PC-3 (cell line): ENCODE measurements around the gene ADM5. TPM values are rescaled to one million over a fixed set of nuclear protein-coding genes. Genes with fewer than 3 reads are reported as not detected.

ENCODE experiments used
- ATAC-seq: fragments of 200-7000 bp; cut with Tn5 transposase; 2 replicates; pipeline ENCODE4 v1.9.1; 2020; ENCODE audit warnings: mild to moderate bottlenecking, moderate library complexity
- BruUV-seq: library from RNA; stranded (reverse); fragments of 400-500 nt; replicated peaks from 2 replicates; lab custom pipeline; 2021; lab: Mats Ljungman, UMichigan
- CTCF ChIA-PET: fragments of 300-600 bp; sonication (Branson Sonifier 250); formaldehyde crosslinking; loops from one replicate; lab custom pipeline; 2022; ENCODE audit warnings: antibody characterized with exemption; lab: Charles Lee
- POLR2A ChIA-PET: fragments of 300-600 bp; sonication (Branson Sonifier 250); formaldehyde crosslinking; loops from one replicate; lab custom pipeline; 2022; ENCODE audit warnings: antibody characterized with exemption; ENCODE audit not compliant: unreplicated experiment; lab: Charles Lee
- DNase-seq: peaks from one replicate; pipeline ENCODE4 v3.0.0-alpha.2; 2015
- H2AFZ ChIP-seq: fragments of 300-600 bp; sonication (generic); 2 replicates; pipeline ENCODE4 v1.6.0; 2016; ENCODE audit warnings: antibody characterized with exemption, low read length
- H3F3A ChIP-seq: fragments of 300-600 bp; sonication (generic); one replicate; pipeline ENCODE4 v1.6.0; 2017; ENCODE audit warnings: antibody characterized with exemption, low read length, control low read depth, mild to moderate bottlenecking; ENCODE audit not compliant: unreplicated experiment
- H3K27ac ChIP-seq: fragments of 300-600 bp; sonication (generic); 2 replicates; pipeline ENCODE4 v1.5.1; 2016; ENCODE audit warnings: mild to moderate bottlenecking, low read length
- H3K27me3 ChIP-seq: fragments of 300-600 bp; sonication (generic); 2 replicates; pipeline ENCODE4 v1.6.1; 2016; ENCODE audit warnings: low read length, mixed read lengths
- H3K36me3 ChIP-seq: fragments of 300-600 bp; sonication (generic); 2 replicates; pipeline ENCODE4 v1.6.1; 2016; ENCODE audit warnings: low read depth, mixed run types, low read length, mixed read lengths
- H3K4me1 ChIP-seq: fragments of 300-600 bp; sonication (generic); 2 replicates; pipeline ENCODE4 v1.5.1; 2016; ENCODE audit warnings: low read length; ENCODE audit not compliant: insufficient read depth
- H3K4me2 ChIP-seq: fragments of 300-600 bp; sonication (generic); 2 replicates; pipeline ENCODE4 v1.6.0; 2016; ENCODE audit warnings: low read length
- H3K4me3 ChIP-seq: fragments of 300-600 bp; sonication (generic); 2 replicates; pipeline ENCODE4 v1.5.1; 2016; ENCODE audit warnings: mild to moderate bottlenecking, low read length, mixed read lengths
- H3K79me2 ChIP-seq: fragments of 300-600 bp; sonication (generic); 2 replicates; pipeline ENCODE4 v1.6.1; 2017; ENCODE audit warnings: low read length, mixed read lengths
- H3K9ac ChIP-seq: fragments of 300-600 bp; sonication (generic); 2 replicates; pipeline ENCODE4 v1.6.0; 2016; ENCODE audit warnings: mild to moderate bottlenecking, low read length
- H3K9me2 ChIP-seq: fragments of 300-600 bp; sonication (generic); replicated peaks from 2 replicates; pipeline ENCODE4 v1.6.1; 2016; ENCODE audit warnings: mixed run types, low read length, mixed read lengths
- H3K9me3 ChIP-seq: fragments of 300-600 bp; sonication (generic); 2 replicates; pipeline ENCODE4 v1.6.1; 2016; ENCODE audit warnings: low read length, mixed read lengths
- H4K20me1 ChIP-seq: fragments of 300-600 bp; sonication (generic); 2 replicates; pipeline ENCODE4 v1.6.1; 2016; ENCODE audit warnings: low read length, mixed read lengths
- CTCF ChIP-seq: fragments of 300-600 bp; sonication (generic); conservative IDR thresholded peaks from 2 replicates; pipeline ENCODE4 v1.5.1; 2017; ENCODE audit warnings: antibody characterized with exemption, low read depth, mild to moderate bottlenecking, low read length
- EZH2 ChIP-seq: fragments of 300-600 bp; sonication (generic); IDR thresholded peaks from one replicate; pipeline ENCODE4 v1.6.1; 2017; ENCODE audit warnings: antibody characterized with exemption, mild to moderate bottlenecking, low read length; ENCODE audit not compliant: unreplicated experiment
- EZH2phosphoT487 ChIP-seq: fragments of 300-600 bp; sonication (generic); IDR thresholded peaks from 2 replicates; pipeline ENCODE4 v1.6.1; 2018; ENCODE audit warnings: mild to moderate bottlenecking, antibody characterized with exemption, low read length, borderline replicate concordance
- intact Hi-C: fragments of 100-400 bp; cut with micrococcal nuclease; formaldehyde crosslinking; loops from 2 replicates; pipeline ENCODE4 v1.9.0; 2023
- total RNA-seq: library from RNA; depleted of rRNA; stranded (reverse); fragments of >200 nt; gene quantifications from 2 replicates; pipeline ENCODE4 v1.2.3, GENCODE V29; 2014

Gene ADM5
- total RNA-seq, 1 experiment from 2014 or later, result 6.3 TPM

DNA sequence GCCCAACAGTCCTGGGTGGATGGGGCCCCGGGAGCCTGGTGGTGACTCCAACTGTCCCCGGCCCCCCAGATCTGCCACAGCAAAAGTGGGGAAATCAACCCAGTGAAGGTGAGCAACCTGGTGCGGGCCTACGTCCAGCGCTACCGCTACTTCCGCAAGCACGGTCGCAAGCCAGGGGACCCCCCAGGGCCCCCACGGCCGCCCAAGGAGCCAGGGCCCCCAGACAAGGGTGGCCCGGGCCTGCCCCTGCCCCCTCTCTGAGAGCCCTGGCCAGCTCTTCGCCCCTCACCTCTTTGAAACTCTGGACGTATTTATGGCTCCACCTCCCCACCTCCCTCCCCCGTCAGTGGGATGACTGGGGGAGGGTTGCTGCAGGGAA is 31.3 kb upstream of the ADM5 start:
- Histone ChIP-seq H3K79me2 (peaks cover 1% of the 10 kb centered on the region; the same call in 1 of the 2 replicates), H3F3A (no peaks in the 10 kb centered on the region), H2AFZ (no peak overlapping the region), H4K20me1 (0 out of 2 replicates have a peak, but pooled peaks cover 3% of the 10 kb centered on the region), H3K9me2 (no peaks in the 10 kb centered on the region), H3K9ac (no peak overlapping the region), H3K4me3 (no peak overlapping the region), H3K36me3 (peaks cover 52% of the 10 kb centered on the region), H3K27ac (no peak overlapping the region), H3K4me1 (no peaks in the 10 kb centered on the region), H3K9me3 (no peaks in the 10 kb centered on the region), H3K4me2 (no peak overlapping the region), H3K27me3 (no peaks in the 10 kb centered on the region)
- TF ChIP-seq EZH2 (no peak), CTCF (no peak), EZH2phosphoT487 (no peak)
- TSS peak; percentile 25 for BruUV-seq
- intact Hi-C loops, result no loop called here
- DNase-seq (no peak), ATAC-seq (no peak)
- ChIA-PET CTCF (no interaction called here), POLR2A (no interaction called here)

DNA sequence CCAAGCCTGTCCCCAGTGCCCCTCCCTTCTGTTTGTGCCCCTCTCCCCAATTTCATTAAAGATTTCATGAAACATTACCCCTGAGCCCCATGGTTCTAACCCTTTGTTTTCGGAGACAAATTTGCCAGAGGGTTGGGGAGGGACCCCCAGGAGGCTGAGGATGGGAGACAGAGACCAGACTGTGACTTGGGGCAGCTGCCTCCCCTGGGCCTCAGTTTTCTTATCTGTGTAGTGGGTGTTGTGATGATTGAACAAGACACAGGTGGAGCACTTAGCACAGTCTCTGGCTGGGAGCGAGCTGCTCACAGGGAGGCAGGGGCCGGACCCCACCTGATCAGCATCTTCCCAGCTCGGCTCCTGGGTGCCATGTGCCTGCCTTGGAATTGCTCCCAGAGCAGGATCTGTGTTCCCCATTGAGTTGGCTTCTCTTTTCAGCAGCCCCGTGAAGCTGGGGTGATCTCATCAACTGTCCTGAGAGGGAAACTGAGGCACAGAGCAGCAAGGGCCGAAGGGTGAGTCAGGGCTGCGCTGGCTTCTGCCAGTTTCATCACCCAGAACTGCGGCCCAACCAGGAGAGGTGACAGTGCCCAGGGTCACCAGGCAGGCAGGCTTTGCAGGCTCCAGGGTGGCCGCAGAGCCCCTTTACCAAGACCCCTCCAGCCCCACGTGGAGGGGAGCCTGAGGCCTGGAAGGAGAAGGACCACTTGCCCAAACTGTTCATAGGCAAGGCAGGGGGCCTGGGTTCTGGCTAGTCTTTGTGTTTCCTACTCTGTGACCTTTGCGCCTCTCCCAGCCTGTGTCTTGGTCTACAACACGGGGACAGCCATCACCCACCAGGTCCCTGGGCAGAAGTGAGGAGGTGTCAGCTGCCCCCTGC is 30.6 kb upstream of the ADM5 start:
- Histone ChIP-seq H3K36me3 (peaks cover 51% of the 10 kb centered on the region), H4K20me1 (no peaks in the 10 kb centered on the region), H3K9ac (no peak overlapping the region), H2AFZ (no peak overlapping the region), H3K9me2 (no peaks in the 10 kb centered on the region), H3K4me2 (no peak overlapping the region), H3K27ac (no peak overlapping the region), H3K9me3 (no peaks in the 10 kb centered on the region), H3K4me3 (no peak overlapping the region), H3F3A (no peaks in the 10 kb centered on the region), H3K4me1 (0 out of 2 replicates have a peak, but pooled peaks cover under 1% of the 10 kb centered on the region), H3K79me2 (peaks cover 5% of the 10 kb centered on the region; the same call in 1 of the 2 replicates), H3K27me3 (no peaks in the 10 kb centered on the region)
- no TSS peak for BruUV-seq
- ChIA-PET POLR2A (no interaction called here), CTCF (no interaction called here)
- no peak for TF ChIP-seq EZH2
- no peak for TF ChIP-seq EZH2phosphoT487
- TF ChIP-seq CTCF, result no peak
- DNase-seq, result no peak
- no peak for ATAC-seq
- intact Hi-C loops, result no loop called here

DNA sequence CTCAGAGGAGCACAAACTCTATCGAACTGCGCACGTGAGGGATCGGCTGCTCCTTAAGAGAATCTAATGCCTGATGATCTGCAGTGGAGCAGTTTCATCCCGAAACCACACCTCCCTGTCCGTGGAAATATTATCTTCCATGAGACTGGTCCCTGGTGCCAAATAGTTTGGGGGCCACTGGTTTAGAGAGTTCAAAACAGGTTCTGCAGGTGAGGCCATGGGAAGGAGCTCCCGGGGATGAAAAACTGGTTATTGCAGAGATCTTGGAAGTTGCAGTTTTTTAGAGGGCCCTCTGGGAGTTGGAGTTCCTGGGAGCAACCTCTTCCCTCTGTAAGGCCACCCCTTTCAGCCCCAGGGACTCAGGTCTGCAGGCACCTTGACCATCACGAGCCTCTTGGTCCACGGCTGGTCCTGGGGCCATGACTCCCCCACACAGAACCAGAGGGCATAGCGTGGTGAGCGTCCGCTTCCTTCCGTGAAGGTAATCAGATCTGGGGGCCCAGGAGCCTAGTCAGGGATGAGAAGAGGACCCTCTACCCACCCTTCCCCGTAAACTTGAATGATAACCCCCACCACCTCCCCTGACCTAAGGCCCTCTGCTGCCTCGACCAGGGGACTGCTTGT is 28.9 kb upstream of the ADM5 start:
- H3F3A ChIP-seq, result no peaks in the 10 kb centered on the region
- no peak overlapping the region for H3K4me3 ChIP-seq
- TF ChIP-seq CTCF (no peak), EZH2phosphoT487 (no peak), EZH2 (no peak)
- H3K79me2 ChIP-seq, result peaks cover 13% of the 10 kb centered on the region
- POLR2A ChIA-PET, result interaction anchor here (0.6 kb wide), 1 partner anchor 16 kb away, joined by 7 read pairs; the partner anchor contains the start of gene PRMT1
- no peak for DNase-seq
- no TSS peak for BruUV-seq
- CTCF ChIA-PET, result no interaction called here
- H2AFZ ChIP-seq, result no peak overlapping the region
- no peaks in the 10 kb centered on the region for H3K9me2 ChIP-seq
- H4K20me1 ChIP-seq, result no peaks in the 10 kb centered on the region
- H3K4me1 ChIP-seq, result peaks cover 5% of the 10 kb centered on the region; the same call in 1 of the 2 replicates
- intact Hi-C loops, result no loop called here
- no peak overlapping the region for H3K9ac ChIP-seq
- no peak for ATAC-seq
- H3K36me3 ChIP-seq, result peaks cover 37% of the 10 kb centered on the region
- no peaks in the 10 kb centered on the region for H3K9me3 ChIP-seq
- H3K27ac ChIP-seq, result no peak overlapping the region
- H3K27me3 ChIP-seq, result no peaks in the 10 kb centered on the region
- H3K4me2 ChIP-seq, result no peak overlapping the region
